ENCODE results near the gene NUDT9. TPM values are rescaled to one million over a fixed set of nuclear protein-coding genes. Genes with fewer than 3 reads are reported as not detected.
"Not testable (repeated sequence)": the region's sequence is repeated elsewhere in the genome, so short reads cannot be mapped to it uniquely, and the experiment has no call there.

The NUDT9 gene
- total RNA-seq, 1 donor from 2014 or later, result 26.5 TPM

- H3K4me1 Mint-ChIP-seq (ENCODE audit: unreplicated experiment), result no peaks in the 10 kb centered on the region
- H3K36me3 Mint-ChIP-seq, result no peaks in the 10 kb centered on the region
- no peak for DNase-seq (ENCODE audit: extremely low spot score, unreplicated experiment)
- H3K4me3 Mint-ChIP-seq, result no peak overlapping the region
- no peak overlapping the region for H3K27ac Mint-ChIP-seq
- no peaks in the 10 kb centered on the region for H3K27me3 Mint-ChIP-seq
- H3K9me3 Mint-ChIP-seq, result peaks cover 3% of the 10 kb centered on the region
- no peak for TF ChIP-seq CTCF (conservative IDR thresholded peaks at IDR 0.05)
Observed at GRCh38 chr4:87478732-87479250, 56.4 kb downstream of the NUDT9 start.

- Mint-ChIP-seq H3K36me3 (peaks cover 7% of the 10 kb centered on the region), H3K27me3 (no peaks in the 10 kb centered on the region), H3K9me3 (peaks cover 3% of the 10 kb centered on the region), H3K4me1 (ENCODE audit: unreplicated experiment) (no peaks in the 10 kb centered on the region), H3K4me3 (no peak overlapping the region), H3K27ac (no peak overlapping the region)
- no peak for TF ChIP-seq CTCF (conservative IDR thresholded peaks at IDR 0.05)
- DNase-seq (ENCODE audit: extremely low spot score, unreplicated experiment), result no peak
Observed at GRCh38 chr4:87481377-87481776, 59.0 kb downstream of the NUDT9 start.

- DNase-seq (ENCODE audit: extremely low spot score, unreplicated experiment); H3K4me3 Mint-ChIP-seq; H3K9me3 Mint-ChIP-seq; H3K4me1 Mint-ChIP-seq (ENCODE audit: unreplicated experiment); H3K27ac Mint-ChIP-seq; H3K27me3 Mint-ChIP-seq: not testable (repeated sequence)
- H3K36me3 Mint-ChIP-seq, result peaks cover 12% of the 10 kb centered on the region
Observed at GRCh38 chr4:87483247-87483646, 60.9 kb downstream of the NUDT9 start.

- peaks cover 12% of the 10 kb centered on the region for H3K36me3 Mint-ChIP-seq
- not testable (repeated sequence) for H3K27me3 Mint-ChIP-seq; H3K27ac Mint-ChIP-seq; H3K4me3 Mint-ChIP-seq; DNase-seq (ENCODE audit: extremely low spot score, unreplicated experiment); H3K4me1 Mint-ChIP-seq (ENCODE audit: unreplicated experiment); H3K9me3 Mint-ChIP-seq
Observed at GRCh38 chr4:87488666-87489065, 66.3 kb downstream of the NUDT9 start.

- Mint-ChIP-seq H3K4me3 (no peak overlapping the region), H3K27ac (no peak overlapping the region), H3K27me3 (no peaks in the 10 kb centered on the region), H3K4me1 (ENCODE audit: unreplicated experiment) (no peaks in the 10 kb centered on the region), H3K9me3 (peaks cover 5% of the 10 kb centered on the region), H3K36me3 (peaks cover 10% of the 10 kb centered on the region)
- DNase-seq (ENCODE audit: extremely low spot score, unreplicated experiment), result no peak
- no peak for TF ChIP-seq CTCF (conservative IDR thresholded peaks at IDR 0.05)
Observed at GRCh38 chr4:87489678-87490077, 67.3 kb downstream of the NUDT9 start.

- no peak for TF ChIP-seq CTCF (conservative IDR thresholded peaks at IDR 0.05)
- DNase-seq (ENCODE audit: extremely low spot score, unreplicated experiment), result no peak
- Mint-ChIP-seq H3K4me1 (ENCODE audit: unreplicated experiment) (no peaks in the 10 kb centered on the region), H3K4me3 (no peak overlapping the region), H3K36me3 (peaks cover 5% of the 10 kb centered on the region), H3K9me3 (peaks cover 5% of the 10 kb centered on the region), H3K27ac (no peak overlapping the region), H3K27me3 (no peaks in the 10 kb centered on the region)
Observed at GRCh38 chr4:87490664-87491369, 68.4 kb downstream of the NUDT9 start.
